ENCODE results near the gene TTLL9.
"Not testable (repeated sequence)": the region's sequence is repeated elsewhere in the genome, so short reads cannot be mapped to it uniquely, and the experiment has no call there.

- TF ChIP-seq POLR2A, POLR2AphosphoS5 (IDR thresholded peaks at IDR 0.05): not testable (repeated sequence)
- TF ChIP-seq, protein P1, sequence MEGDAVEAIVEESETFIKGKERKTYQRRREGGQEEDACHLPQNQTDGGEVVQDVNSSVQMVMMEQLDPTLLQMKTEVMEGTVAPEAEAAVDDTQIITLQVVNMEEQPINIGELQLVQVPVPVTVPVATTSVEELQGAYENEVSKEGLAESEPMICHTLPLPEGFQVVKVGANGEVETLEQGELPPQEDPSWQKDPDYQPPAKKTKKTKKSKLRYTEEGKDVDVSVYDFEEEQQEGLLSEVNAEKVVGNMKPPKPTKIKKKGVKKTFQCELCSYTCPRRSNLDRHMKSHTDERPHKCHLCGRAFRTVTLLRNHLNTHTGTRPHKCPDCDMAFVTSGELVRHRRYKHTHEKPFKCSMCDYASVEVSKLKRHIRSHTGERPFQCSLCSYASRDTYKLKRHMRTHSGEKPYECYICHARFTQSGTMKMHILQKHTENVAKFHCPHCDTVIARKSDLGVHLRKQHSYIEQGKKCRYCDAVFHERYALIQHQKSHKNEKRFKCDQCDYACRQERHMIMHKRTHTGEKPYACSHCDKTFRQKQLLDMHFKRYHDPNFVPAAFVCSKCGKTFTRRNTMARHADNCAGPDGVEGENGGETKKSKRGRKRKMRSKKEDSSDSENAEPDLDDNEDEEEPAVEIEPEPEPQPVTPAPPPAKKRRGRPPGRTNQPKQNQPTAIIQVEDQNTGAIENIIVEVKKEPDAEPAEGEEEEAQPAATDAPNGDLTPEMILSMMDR (IDR thresholded peaks at IDR 0.05), result not testable (repeated sequence)
Measured at GRCh38 chr20:31917962-31918412, 47.6 kb downstream of the TTLL9 start.
